ENCODE measurements around the gene SBF2.
"Not testable (repeated sequence)": the region's sequence is repeated elsewhere in the genome, so short reads cannot be mapped to it uniquely, and the experiment has no call there.

- TF ChIP-seq TAF1 (IDR thresholded peaks at IDR 0.05; ENCODE audit: borderline replicate concordance, low read depth, low read length); POLR2A (IDR thresholded peaks at IDR 0.05; ENCODE audit: low read depth, low read length): not testable (repeated sequence)
These were observed 29.3 kb downstream of the SBF2 start for GRCh38 chr11:10264716-10265115.

Data from GM12892 (cell line).